ENCODE measurements around the gene EEFSEC.

DNA sequence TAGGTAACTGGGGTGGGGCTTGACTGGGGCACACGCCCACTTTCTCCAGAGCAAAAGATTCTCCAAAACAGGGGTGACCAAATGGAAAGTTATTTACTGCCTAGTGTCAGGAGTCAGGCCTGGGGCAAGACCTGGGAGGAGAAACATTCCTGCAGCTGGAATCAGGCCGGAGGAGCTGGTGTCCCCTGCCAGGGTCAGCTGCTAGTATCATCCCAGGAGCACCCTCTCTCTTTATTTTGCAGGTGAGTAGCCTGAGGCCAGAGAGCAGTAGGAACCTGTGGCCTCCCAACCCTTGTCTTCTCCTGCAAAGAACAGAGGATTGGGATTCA, 280.5 kb downstream of the EEFSEC start:
- TF ChIP-seq POLR2A (IDR thresholded peaks at IDR 0.05; ENCODE audit: low read depth, low read length) (no peak), CEBPB (IDR thresholded peaks at IDR 0.05; ENCODE audit: low read depth, low read length) (no peak), CTCF (conservative IDR thresholded peaks at IDR 0.05; ENCODE audit: low read depth, low read length) (no peak), FOS (IDR thresholded peaks at IDR 0.05; ENCODE audit: low read depth, low read length) (no peak), RAD21 (IDR thresholded peaks at IDR 0.05; ENCODE audit: low read length) (no peak), BHLHE40 (IDR thresholded peaks at IDR 0.05; ENCODE audit: low read depth, low read length) (no peak), RCOR1 (IDR thresholded peaks at IDR 0.05; ENCODE audit: insufficient replicate concordance, low read length) (no peak), MAFK (IDR thresholded peaks at IDR 0.05; ENCODE audit: low read depth, low read length) (no peak)
